Calu3 (cell line): Measurements from ENCODE around the gene TNNT1. TPM values are rescaled to one million over a fixed set of nuclear protein-coding genes. Genes with fewer than 3 reads are reported as not detected.

ENCODE experiments used
- BruUV-seq: library from RNA; stranded (reverse); fragments of 400-500 nt; replicated peaks from 2 replicates; lab custom pipeline; 2021; lab: Mats Ljungman, UMichigan
- CTCF ChIA-PET: fragments of 300-600 bp; sonication (Branson Sonifier 250); formaldehyde crosslinking; loops from one replicate; lab custom pipeline; 2022; ENCODE audit warnings: antibody characterized with exemption; lab: Charles Lee
- DNase-seq: peaks from one replicate; pipeline ENCODE4 v3.0.0; 2022
- H3K27ac Mint-ChIP-seq: one replicate; pipeline ENCODE4 v1.8.0; 2022; ENCODE audit warnings: mixed read lengths; ENCODE audit not compliant: unreplicated experiment
- H3K27me3 Mint-ChIP-seq: one replicate; pipeline ENCODE4 v1.8.0; 2022; ENCODE audit warnings: mixed read lengths; ENCODE audit not compliant: unreplicated experiment
- H3K36me3 Mint-ChIP-seq: one replicate; pipeline ENCODE4 v1.8.0; 2022; ENCODE audit warnings: mild to moderate bottlenecking, moderate library complexity, mixed read lengths; ENCODE audit not compliant: insufficient read depth, unreplicated experiment
- H3K4me1 Mint-ChIP-seq: one replicate; pipeline ENCODE4 v1.8.0; 2022; ENCODE audit warnings: mild to moderate bottlenecking, low read depth, mixed read lengths; ENCODE audit not compliant: unreplicated experiment
- H3K4me3 Mint-ChIP-seq: one replicate; pipeline ENCODE4 v1.8.0; 2022; ENCODE audit warnings: mild to moderate bottlenecking, low read depth, moderate library complexity, mixed read lengths; ENCODE audit not compliant: unreplicated experiment
- H3K9me3 Mint-ChIP-seq: one replicate; pipeline ENCODE4 v1.8.0; 2022; ENCODE audit warnings: low read depth, mixed read lengths; ENCODE audit not compliant: unreplicated experiment
- CTCF ChIP-seq: fragments of 200-600 bp; IDR thresholded peaks from one replicate; pipeline ENCODE4 v1.8.0; 2022; ENCODE audit warnings: antibody characterized with exemption; ENCODE audit not compliant: unreplicated experiment
- intact Hi-C: fragments of 100-400 bp; cut with micrococcal nuclease; formaldehyde crosslinking; loops from one replicate; pipeline ENCODE4 v1.10.0; 2022; ENCODE audit not compliant: unreplicated experiment
- total RNA-seq: library from RNA; stranded (reverse); gene quantifications from 2 replicates; pipeline ENCODE4 v1.2.3, GENCODE V29; 2022

Gene TNNT1
- total RNA-seq, 1 experiment from 2014 or later, result 48.8 TPM

GRCh38 chr19:55088543-55089341 lies 60.3 kb downstream of the TNNT1 start:
- no TSS peak for BruUV-seq
- TF ChIP-seq CTCF, result peak; percentile 98
- Mint-ChIP-seq H3K4me1 (no peaks in the 10 kb centered on the region), H3K9me3 (no peaks in the 10 kb centered on the region), H3K27me3 (no peaks in the 10 kb centered on the region), H3K36me3 (peaks cover 44% of the 10 kb centered on the region), H3K4me3 (no peak overlapping the region), H3K27ac (peak overlapping the region; percentile 65)
- peak; percentile 93 for DNase-seq
- intact Hi-C loops, result no loop called here
- CTCF ChIA-PET, result interaction anchor here (0.7 to 1.7 kb wide), 8 partner anchors 13 to 415 kb away, joined by 3 to 6 read pairs (median 4); partner anchors contain the start of genes EPS8L1, PPP6R1 and RDH13

DNA sequence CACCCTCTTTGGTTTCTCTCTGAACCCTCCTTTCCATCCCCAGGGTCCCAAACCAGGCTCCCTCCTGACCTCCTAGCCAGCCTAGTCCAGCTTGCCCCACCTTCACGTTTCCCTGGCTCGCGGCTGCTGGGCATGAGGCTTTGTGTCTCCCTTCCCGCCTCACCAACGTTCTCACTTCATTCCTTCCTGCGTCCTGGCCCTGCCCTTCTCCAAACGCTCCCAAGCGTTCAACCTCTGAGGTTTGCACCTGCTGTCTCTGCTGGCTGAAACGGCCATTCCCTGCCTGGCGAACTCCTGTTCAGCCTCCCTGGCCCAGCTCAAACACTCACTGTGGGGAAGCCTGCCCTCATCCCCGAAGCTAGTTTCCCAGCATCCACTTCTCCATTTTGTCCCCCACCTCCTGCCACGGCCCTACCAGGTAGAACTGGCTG lies 61.0 kb downstream of the TNNT1 start:
- TF ChIP-seq CTCF, result no peak
- Mint-ChIP-seq H3K27me3 (no peaks in the 10 kb centered on the region), H3K4me1 (no peaks in the 10 kb centered on the region), H3K36me3 (peaks cover 51% of the 10 kb centered on the region), H3K27ac (peak overlapping the region; percentile 65), H3K4me3 (no peak overlapping the region), H3K9me3 (no peaks in the 10 kb centered on the region)
- BruUV-seq, result no TSS peak
- DNase-seq, result no peak
- intact Hi-C loops, result no loop called here
- CTCF ChIA-PET, result interaction anchor here (0.7 to 1.5 kb wide), 6 partner anchors 12 to 330 kb away, joined by 3 to 5 read pairs (median 3); partner anchors contain the start of genes EPS8L1, PPP6R1 and RDH13

DNA sequence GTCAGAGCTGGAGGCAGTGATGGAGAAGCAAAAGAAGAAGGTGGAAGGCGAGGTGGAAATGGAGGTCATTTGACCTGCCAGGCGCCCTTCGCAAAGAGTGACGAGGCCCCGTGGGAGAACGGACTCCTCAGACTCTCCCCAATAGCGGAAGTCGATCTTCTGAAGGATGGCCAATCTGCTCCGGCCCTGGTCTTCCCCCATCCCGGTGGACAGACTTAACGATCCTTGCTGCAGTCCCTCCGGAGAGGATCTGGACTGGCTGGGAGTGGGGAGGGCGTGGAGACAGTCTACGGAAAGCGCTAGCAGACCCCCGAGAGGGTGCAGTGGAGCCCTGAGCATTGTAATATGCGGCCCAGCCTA lies 61.5 kb downstream of the TNNT1 start:
- H3K4me3 Mint-ChIP-seq, result no peak overlapping the region
- no peaks in the 10 kb centered on the region for H3K9me3 Mint-ChIP-seq
- peaks cover 56% of the 10 kb centered on the region for H3K36me3 Mint-ChIP-seq
- no peak for DNase-seq
- TSS peak; percentile 62 for BruUV-seq
- CTCF ChIA-PET, result interaction anchor here (1.2 to 1.5 kb wide), 2 partner anchors 19 to 25 kb away, joined by 3 to 5 read pairs; partner anchors contain the start of gene RDH13
- TF ChIP-seq CTCF, result no peak
- intact Hi-C loops, result no loop called here
- H3K27me3 Mint-ChIP-seq, result no peaks in the 10 kb centered on the region
- no peak overlapping the region for H3K27ac Mint-ChIP-seq
- H3K4me1 Mint-ChIP-seq, result no peaks in the 10 kb centered on the region

GRCh38 chr19:55086730-55087541 lies 62.1 kb downstream of the TNNT1 start:
- intact Hi-C loops, result no loop called here
- Mint-ChIP-seq H3K36me3 (peaks cover 62% of the 10 kb centered on the region), H3K9me3 (no peaks in the 10 kb centered on the region), H3K4me1 (no peaks in the 10 kb centered on the region), H3K4me3 (no peak overlapping the region), H3K27me3 (no peaks in the 10 kb centered on the region), H3K27ac (no peak overlapping the region)
- BruUV-seq, result no TSS peak
- no peak for DNase-seq
- CTCF ChIA-PET, result interaction anchor here (1.5 kb wide), 1 partner anchor 20 kb away, joined by 3 read pairs; no protein-coding TSS in a partner anchor
- TF ChIP-seq CTCF, result no peak
